Skeletal muscle tissue (tissue), 4 donors: ENCODE results near the gene SDCCAG8. TPM values are rescaled to one million over a fixed set of nuclear protein-coding genes. Genes with fewer than 3 reads are reported as not detected.
A peak's percentile ranks its signal among the peaks of the same experiment; 100 is the strongest.

Source experiments
- H3K27ac ChIP-seq: one replicate; pipeline ENCODE4 v1.7.0; 2013; ENCODE audit warnings: mild to moderate bottlenecking, low read depth, low read length, inconsistent platforms
- H3K27me3 ChIP-seq, 3 donors: one replicate each; pipeline ENCODE4 v1.7.0; 2013; ENCODE audit warnings: low read length in 3 of 3; ENCODE audit not compliant: control insufficient read depth in 3 of 3, insufficient read depth in 3 of 3
- H3K36me3 ChIP-seq, 3 donors: one replicate each; pipeline ENCODE4 v1.7.0; 2013; ENCODE audit warnings: low read length in 3 of 3; ENCODE audit not compliant: control insufficient read depth in 3 of 3, insufficient read depth in 3 of 3
- H3K4me1 ChIP-seq, 3 donors: one replicate each; pipeline ENCODE4 v1.7.0; 2013; ENCODE audit warnings: low read length in 3 of 3, mild to moderate bottlenecking in 3 of 3; ENCODE audit not compliant: control insufficient read depth in 3 of 3, insufficient read depth in 3 of 3
- H3K4me3 ChIP-seq, 3 donors: one replicate each; pipeline ENCODE4 v1.7.0; 2013; ENCODE audit warnings: low read length in 3 of 3
- H3K9ac ChIP-seq, 3 donors: one replicate each; pipeline ENCODE4 v1.7.0; 2013; ENCODE audit warnings: low read length in 3 of 3, mild to moderate bottlenecking in 3 of 3, moderate library complexity in 2 of 3, low read depth in 1 of 3
- H3K9me3 ChIP-seq, 3 donors: one replicate each; pipeline ENCODE4 v1.7.0; 2013; ENCODE audit warnings: low read length in 3 of 3; ENCODE audit not compliant: control insufficient read depth in 3 of 3
- total RNA-seq: library from RNA; depleted of rRNA; stranded (reverse); fragments of >200 nt; gene quantifications from one replicate; pipeline ENCODE4 v1.2.3, GENCODE V29; 2014
- donor health status: Osteomylitis.

The SDCCAG8 gene
- total RNA-seq, 1 donor from 2014 or later = 71.5 TPM

GRCh38 chr1:243481101-243481500 is 225.3 kb downstream of the SDCCAG8 start:
- Histone ChIP-seq H3K4me3 (no peak overlapping the region), H3K9me3 (no peaks in the 10 kb centered on the region), H3K4me1 (peaks cover 5 to 9% (median 7%) of the 10 kb centered on the region in 3 donors), H3K36me3 (no peaks in the 10 kb centered on the region), H3K27ac (no peak overlapping the region), H3K27me3 (no peaks in the 10 kb centered on the region), H3K9ac (no peak overlapping the region)

GRCh38 chr1:243482141-243483022 is 226.5 kb downstream of the SDCCAG8 start:
- no peaks in the 10 kb centered on the region for H3K27me3 ChIP-seq
- H3K27ac ChIP-seq = no peak overlapping the region
- no peaks in the 10 kb centered on the region for H3K36me3 ChIP-seq
- H3K9ac ChIP-seq = peak overlapping the region; percentile 32 to 64 (median 51)
- H3K9me3 ChIP-seq = no peaks in the 10 kb centered on the region
- H3K4me1 ChIP-seq = peaks cover 5 to 9% (median 7%) of the 10 kb centered on the region in 3 donors
- H3K4me3 ChIP-seq = peak overlapping the region; percentile 43 to 59 (median 52)

GRCh38 chr1:243483071-243483771 is 227.4 kb downstream of the SDCCAG8 start:
- H3K27ac ChIP-seq = no peak overlapping the region
- peaks cover 5 to 9% (median 7%) of the 10 kb centered on the region in 3 donors for H3K4me1 ChIP-seq
- H3K4me3 ChIP-seq = peak overlapping the region; percentile 43 to 59 (median 52)
- no peaks in the 10 kb centered on the region for H3K9me3 ChIP-seq
- H3K27me3 ChIP-seq = no peaks in the 10 kb centered on the region
- no peaks in the 10 kb centered on the region for H3K36me3 ChIP-seq
- H3K9ac ChIP-seq = peak overlapping the region; percentile 32 to 64 (median 51)

GRCh38 chr1:243483952-243484351 is 228.1 kb downstream of the SDCCAG8 start:
- peaks cover 0 to under 1% (median 0%) of the 10 kb centered on the region in 3 donors for H3K36me3 ChIP-seq
- no peaks in the 10 kb centered on the region for H3K9me3 ChIP-seq
- peaks cover 5 to 9% (median 7%) of the 10 kb centered on the region in 3 donors for H3K4me1 ChIP-seq
- H3K27me3 ChIP-seq = no peaks in the 10 kb centered on the region
- H3K4me3 ChIP-seq = no peak overlapping the region
- H3K9ac ChIP-seq = no peak overlapping the region
- H3K27ac ChIP-seq = no peak overlapping the region

GRCh38 chr1:243487036-243487648 is 231.3 kb downstream of the SDCCAG8 start:
- Histone ChIP-seq H3K4me3 (no peak overlapping the region), H3K27me3 (no peaks in the 10 kb centered on the region), H3K9me3 (no peaks in the 10 kb centered on the region), H3K9ac (no peak overlapping the region), H3K36me3 (peaks cover 3 to 7% (median 4%) of the 10 kb centered on the region in 3 donors), H3K27ac (no peak overlapping the region), H3K4me1 (peaks cover 7 to 15% (median 12%) of the 10 kb centered on the region in 3 donors)

GRCh38 chr1:243487649-243488227 is 231.9 kb downstream of the SDCCAG8 start:
- H3K9ac ChIP-seq = no peak overlapping the region
- H3K27me3 ChIP-seq = no peaks in the 10 kb centered on the region
- no peak overlapping the region for H3K4me3 ChIP-seq
- H3K4me1 ChIP-seq = peaks cover 3 to 9% (median 8%) of the 10 kb centered on the region in 3 donors
- no peaks in the 10 kb centered on the region for H3K9me3 ChIP-seq
- no peak overlapping the region for H3K27ac ChIP-seq
- H3K36me3 ChIP-seq = peaks cover 3 to 7% (median 4%) of the 10 kb centered on the region in 3 donors

- peaks cover 3 to 7% (median 4%) of the 10 kb centered on the region in 3 donors for H3K36me3 ChIP-seq
- H3K27me3 ChIP-seq = no peaks in the 10 kb centered on the region
- H3K9ac ChIP-seq = no peak overlapping the region
- no peak overlapping the region for H3K4me3 ChIP-seq
- H3K27ac ChIP-seq = no peak overlapping the region
- H3K4me1 ChIP-seq = peaks cover 2 to 7% (median 5%) of the 10 kb centered on the region in 3 donors
- no peaks in the 10 kb centered on the region for H3K9me3 ChIP-seq
These were observed 232.8 kb downstream of the SDCCAG8 start for GRCh38 chr1:243488459-243489157.

- Histone ChIP-seq H3K9ac (no peak overlapping the region), H3K27me3 (no peaks in the 10 kb centered on the region), H3K36me3 (peaks cover 3 to 7% (median 4%) of the 10 kb centered on the region in 3 donors), H3K27ac (no peak overlapping the region), H3K9me3 (no peaks in the 10 kb centered on the region), H3K4me3 (no peak overlapping the region), H3K4me1 (peaks cover 2 to 7% (median 5%) of the 10 kb centered on the region in 3 donors)
These were observed 233.3 kb downstream of the SDCCAG8 start for GRCh38 chr1:243489158-243489527.
